Epithelial cell of proximal tubule (primary cell): ENCODE data around the gene EMILIN2. TPM values are rescaled to one million over a fixed set of nuclear protein-coding genes. Genes with fewer than 3 reads are reported as not detected.
"Not testable (repeated sequence)": the region's sequence is repeated elsewhere in the genome, so short reads cannot be mapped to it uniquely, and the experiment has no call there.

Experiments used
- DNase-seq: peaks from one replicate; pipeline ENCODE4 v3.0.0-alpha.2; 2011; ENCODE audit warnings: low read depth
- H3K4me3 ChIP-seq: 2 replicates; pipeline ENCODE4 v1.5.1; 2011; ENCODE audit warnings: low read depth, mild to moderate bottlenecking, low read length
- CTCF ChIP-seq: conservative IDR thresholded peaks from 2 replicates; pipeline ENCODE4 v1.5.1; 2012; ENCODE audit warnings: low read depth, mild to moderate bottlenecking, low read length
- total RNA-seq: library from RNA; depleted of rRNA; stranded (reverse); fragments of >200 nt; gene quantifications from 2 replicates; pipeline ENCODE4 v1.2.3, GENCODE V29; 2015

Gene EMILIN2
- total RNA-seq, 1 donor from 2014 or later, result 13.2 TPM

GRCh38 chr18:2825613-2826175 lies 21.1 kb upstream of the EMILIN2 start:
- no peak for DNase-seq
- TF ChIP-seq CTCF, result no peak

GRCh38 chr18:2826581-2826980 lies 20.2 kb upstream of the EMILIN2 start:
- H3K4me3 ChIP-seq, result no peak overlapping the region
- TF ChIP-seq CTCF, result no peak
- DNase-seq, result no peak

More at GRCh38 chr18:2825613-2826175, 21.1 kb upstream of the EMILIN2 start:
- H3K4me3 ChIP-seq, result no peak overlapping the region

- DNase-seq, result no peak
- TF ChIP-seq CTCF, result no peak
- H3K4me3 ChIP-seq, result no peak overlapping the region
Measured at GRCh38 chr18:2827061-2827460, 19.7 kb upstream of the EMILIN2 start.

GRCh38 chr18:2836118-2836517 lies 10.7 kb upstream of the EMILIN2 start:
- DNase-seq, H3K4me3 ChIP-seq: not testable (repeated sequence)

GRCh38 chr18:2837290-2837689 lies 9.5 kb upstream of the EMILIN2 start:
- not testable (repeated sequence) for H3K4me3 ChIP-seq, DNase-seq

- no peak for TF ChIP-seq CTCF
- no peak for DNase-seq
- H3K4me3 ChIP-seq, result no peak overlapping the region
Measured at GRCh38 chr18:2839202-2839601, 7.6 kb upstream of the EMILIN2 start.

GRCh38 chr18:2840521-2840920 lies 6.3 kb upstream of the EMILIN2 start:
- no peak for DNase-seq
- no peak for TF ChIP-seq CTCF
- H3K4me3 ChIP-seq, result no peak overlapping the region

GRCh38 chr18:2843146-2843545 lies 3.7 kb upstream of the EMILIN2 start:
- H3K4me3 ChIP-seq, result no peak overlapping the region
- TF ChIP-seq CTCF, result no peak
- DNase-seq, result no peak
